SU-DHL-6 (cell line): ENCODE data around the gene RAPGEF3.

Experiments used
- H2AFZ ChIP-seq: fragments of 200-600 bp; sonication (generic); 2 replicates; pipeline ENCODE4 v1.6.1; 2014; ENCODE audit warnings: low read depth, mild to moderate bottlenecking, moderate library complexity, mixed read lengths, antibody characterized with exemption, low read length; ENCODE audit not compliant: severe bottlenecking
- H3F3A ChIP-seq: fragments of 200-600 bp; shearing (Covaris generic); 2 replicates; pipeline ENCODE4 v1.6.0; 2016; ENCODE audit warnings: antibody characterized with exemption, mild to moderate bottlenecking; ENCODE audit not compliant: insufficient read depth
- H3K27ac ChIP-seq: fragments of 200-600 bp; sonication (generic); 2 replicates; pipeline ENCODE4 v1.5.1; 2016; ENCODE audit warnings: low read depth, mild to moderate bottlenecking, low read length, moderate library complexity, mixed read lengths
- H3K27me3 ChIP-seq: fragments of 200-600 bp; sonication (generic), shearing (Covaris generic); 2 replicates; pipeline ENCODE4 v1.6.0; 2014; ENCODE audit warnings: mild to moderate bottlenecking, low read length
- H3K36me3 ChIP-seq: fragments of 200-600 bp; sonication (generic); 2 replicates; pipeline ENCODE4 v1.6.1; 2014; ENCODE audit warnings: mild to moderate bottlenecking, low read length, mixed read lengths
- H3K4me2 ChIP-seq: fragments of 300-600, 200-600 bp; shearing (Covaris generic), sonication (generic); 2 replicates; pipeline ENCODE4 v1.6.0; 2014; ENCODE audit warnings: low read length, low read depth, mild to moderate bottlenecking; ENCODE audit not compliant: poor library complexity, severe bottlenecking
- H3K4me3 ChIP-seq: fragments of 200-600 bp; sonication (generic); 2 replicates; pipeline ENCODE4 v1.5.1; 2014; ENCODE audit warnings: antibody characterized with exemption, low read length, mild to moderate bottlenecking, mixed read lengths; ENCODE audit not compliant: insufficient read depth, poor library complexity, severe bottlenecking
- H3K79me2 ChIP-seq: fragments of 200-600 bp; sonication (generic); 2 replicates; pipeline ENCODE4 v1.6.1; 2014; ENCODE audit warnings: mild to moderate bottlenecking, low read length, moderate library complexity; ENCODE audit not compliant: insufficient read depth
- H3K9ac ChIP-seq: fragments of 200-600 bp; sonication (generic); 2 replicates; pipeline ENCODE4 v1.7.0; 2014; ENCODE audit warnings: mild to moderate bottlenecking, low read length
- H3K9me2 ChIP-seq: fragments of 200-600 bp; sonication (generic); replicated peaks from 2 replicates; pipeline ENCODE4 v1.6.1; 2014; ENCODE audit warnings: low read length; ENCODE audit not compliant: insufficient read depth
- H3K9me3 ChIP-seq: fragments of 200-600 bp; sonication (generic); 2 replicates; pipeline ENCODE4 v1.6.1; 2014; ENCODE audit warnings: low read length, mixed read lengths; ENCODE audit not compliant: insufficient read depth
- H4K20me1 ChIP-seq: fragments of 200-600 bp; sonication (generic); 2 replicates; pipeline ENCODE4 v1.6.1; 2014; ENCODE audit warnings: low read depth, mild to moderate bottlenecking, antibody characterized with exemption, low read length, moderate library complexity, mixed read lengths
- CTCF ChIP-seq: fragments of 200-600 bp; sonication (generic); IDR thresholded peaks from one replicate; pipeline ENCODE4 v1.5.1; 2017; ENCODE audit warnings: antibody characterized with exemption, mild to moderate bottlenecking, low read length, moderate library complexity; ENCODE audit not compliant: insufficient read depth, poor library complexity, severe bottlenecking
- EZH2phosphoT487 ChIP-seq: fragments of 200-600 bp; sonication (generic), shearing (Covaris generic); conservative IDR thresholded peaks from 2 replicates; pipeline ENCODE4 v1.6.1; 2018; ENCODE audit warnings: mild to moderate bottlenecking, antibody characterized with exemption, low read length, moderate library complexity, mixed read lengths

RAPGEF3 gene

GRCh38 chr12:47733142-47733541 lies 25.5 kb downstream of the RAPGEF3 start:
- no peak overlapping the region for H3K4me2 ChIP-seq
- H3K27me3 ChIP-seq = no peaks in the 10 kb centered on the region
- TF ChIP-seq CTCF (no peak), EZH2phosphoT487 (no peak)
- no peaks in the 10 kb centered on the region for H4K20me1 ChIP-seq
- H3K27ac ChIP-seq = no peak overlapping the region
- no peaks in the 10 kb centered on the region for H3F3A ChIP-seq
- no peaks in the 10 kb centered on the region for H3K36me3 ChIP-seq
- H2AFZ ChIP-seq = no peak overlapping the region
- H3K9me2 ChIP-seq = no peaks in the 10 kb centered on the region
- H3K9ac ChIP-seq = no peak overlapping the region
- no peak overlapping the region for H3K4me3 ChIP-seq
- H3K79me2 ChIP-seq = no peaks in the 10 kb centered on the region
- no peaks in the 10 kb centered on the region for H3K9me3 ChIP-seq

DNA sequence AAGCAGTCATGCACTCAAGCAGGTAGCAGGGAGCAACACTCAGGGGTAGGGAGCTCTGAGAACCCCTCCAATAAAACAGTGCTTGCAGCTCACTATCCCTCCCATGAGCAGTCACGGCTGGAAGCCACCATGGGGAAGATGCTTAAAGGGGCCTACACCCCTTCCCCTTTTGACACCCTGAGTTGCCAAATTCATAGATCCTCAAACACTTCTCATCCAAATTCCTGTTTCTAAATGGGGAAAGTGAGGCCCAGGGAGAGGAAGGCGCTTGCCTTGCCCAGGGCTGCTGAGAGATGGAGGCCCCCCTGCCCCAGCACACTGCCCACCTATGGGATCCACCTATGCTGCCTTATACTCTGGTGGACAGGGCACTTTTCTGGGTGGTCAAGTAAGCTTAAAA lies 26.2 kb downstream of the RAPGEF3 start:
- Histone ChIP-seq H3K4me2 (no peak overlapping the region), H2AFZ (no peak overlapping the region), H3K27ac (no peak overlapping the region), H3K9me3 (no peaks in the 10 kb centered on the region), H3F3A (no peaks in the 10 kb centered on the region), H3K9ac (no peak overlapping the region), H3K79me2 (no peaks in the 10 kb centered on the region), H3K27me3 (no peaks in the 10 kb centered on the region), H3K9me2 (no peaks in the 10 kb centered on the region), H3K4me3 (no peak overlapping the region), H3K36me3 (no peaks in the 10 kb centered on the region), H4K20me1 (no peaks in the 10 kb centered on the region)
- no peak for TF ChIP-seq EZH2phosphoT487
- no peak for TF ChIP-seq CTCF

DNA sequence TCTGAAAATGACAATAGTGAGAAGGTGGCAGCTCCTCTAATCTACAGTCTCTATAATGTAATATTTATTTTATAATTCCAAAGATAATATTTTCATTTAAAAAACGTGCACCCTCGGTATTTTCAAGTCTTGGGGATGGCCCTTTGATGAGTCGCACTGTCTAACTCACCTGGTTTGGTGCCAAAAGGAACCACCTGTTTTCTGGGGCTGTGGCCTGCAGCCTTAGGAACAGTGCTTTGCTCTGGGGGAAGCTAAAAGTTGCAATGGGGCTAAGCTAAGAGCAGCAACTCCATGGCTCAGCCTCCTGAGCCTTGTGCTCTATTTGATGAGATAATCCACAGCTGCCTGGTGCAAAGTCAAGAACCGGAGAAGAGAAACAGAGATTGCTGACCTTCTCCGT lies 27.0 kb downstream of the RAPGEF3 start:
- no peak overlapping the region for H3K9ac ChIP-seq
- H3K4me2 ChIP-seq = no peak overlapping the region
- TF ChIP-seq CTCF (no peak), EZH2phosphoT487 (no peak)

More for the DNA sequence above, 27.0 kb downstream of the RAPGEF3 start:
- Histone ChIP-seq H3F3A (no peaks in the 10 kb centered on the region), H3K79me2 (no peaks in the 10 kb centered on the region), H3K9me2 (no peaks in the 10 kb centered on the region), H3K36me3 (no peaks in the 10 kb centered on the region), H3K27ac (no peak overlapping the region), H3K9me3 (no peaks in the 10 kb centered on the region), H2AFZ (no peak overlapping the region), H4K20me1 (no peaks in the 10 kb centered on the region), H3K4me3 (no peak overlapping the region), H3K27me3 (no peaks in the 10 kb centered on the region)
